Measurements from ENCODE around the gene ARHGAP27. TPM values are rescaled to one million over a fixed set of nuclear protein-coding genes. Genes with fewer than 3 reads are reported as not detected.

ARHGAP27 gene
- total RNA-seq, 1 experiment from 2014 or later = 171 TPM

- no peak for DNase-seq (ENCODE audit: low spot score)
These were observed 43.9 kb downstream of the ARHGAP27 start for GRCh38 chr17:45388604-45389325.

- no peak for DNase-seq (ENCODE audit: low spot score)
These were observed 44.9 kb downstream of the ARHGAP27 start for GRCh38 chr17:45387739-45388138.

- no peak for DNase-seq (ENCODE audit: low spot score)
These were observed 46.5 kb downstream of the ARHGAP27 start for GRCh38 chr17:45386178-45386577.

GRCh38 chr17:45385331-45385997, 47.2 kb downstream of the ARHGAP27 start:
- peak; percentile 94 for DNase-seq (ENCODE audit: low spot score)

GRCh38 chr17:45384789-45385262, 47.8 kb downstream of the ARHGAP27 start:
- no peak for DNase-seq (ENCODE audit: low spot score)

- no peak for DNase-seq (ENCODE audit: low spot score)
These were observed 48.5 kb downstream of the ARHGAP27 start for GRCh38 chr17:45384047-45384788.

- no peak for DNase-seq (ENCODE audit: low spot score)
These were observed 49.7 kb downstream of the ARHGAP27 start for GRCh38 chr17:45383003-45383402.

- no peak for DNase-seq (ENCODE audit: low spot score)
These were observed 50.4 kb downstream of the ARHGAP27 start for GRCh38 chr17:45382226-45382625.

GRCh38 chr17:45380991-45381390, 51.7 kb downstream of the ARHGAP27 start:
- DNase-seq (ENCODE audit: low spot score) = no peak

- no peak for DNase-seq (ENCODE audit: low spot score)
These were observed 52.5 kb downstream of the ARHGAP27 start for GRCh38 chr17:45380046-45380765.

- no peak for DNase-seq (ENCODE audit: low spot score)
These were observed 55.3 kb downstream of the ARHGAP27 start for GRCh38 chr17:45377401-45377800.

- DNase-seq (ENCODE audit: low spot score) = no peak
These were observed 56.3 kb downstream of the ARHGAP27 start for GRCh38 chr17:45376171-45377005.

- no peak for DNase-seq (ENCODE audit: low spot score)
These were observed 58.2 kb downstream of the ARHGAP27 start for GRCh38 chr17:45374501-45374900.

- DNase-seq (ENCODE audit: low spot score) = no peak
These were observed 60.3 kb downstream of the ARHGAP27 start for GRCh38 chr17:45372325-45372869.

- peak; percentile 84 for DNase-seq (ENCODE audit: low spot score)
These were observed 61.0 kb downstream of the ARHGAP27 start for GRCh38 chr17:45371414-45372324.

GRCh38 chr17:45370949-45371413, 61.7 kb downstream of the ARHGAP27 start:
- DNase-seq (ENCODE audit: low spot score) = peak; percentile 55

- DNase-seq (ENCODE audit: low spot score) = no peak
These were observed 63.2 kb downstream of the ARHGAP27 start for GRCh38 chr17:45369421-45369820.

- no peak for DNase-seq (ENCODE audit: low spot score)
These were observed 64.0 kb downstream of the ARHGAP27 start for GRCh38 chr17:45368651-45369050.

GRCh38 chr17:45367216-45367615, 65.5 kb downstream of the ARHGAP27 start:
- DNase-seq (ENCODE audit: low spot score) = no peak

All from HT-29 (cell line).